ENCODE results near the gene PATE3.

PATE3 gene

GRCh38 chr11:125833016-125833415, 45.1 kb downstream of the PATE3 start, which contains the start of gene PATE4:
PATE4 (plus strand) TSS chr11:125833316; CDS start chr11:125833360, 44 bp downstream.
- no peak within 1 kb of the TSS for H3K27ac ChIP-seq
- no peak for TF ChIP-seq CTCF (IDR thresholded peaks at IDR 0.05)

GRCh38 chr11:125835748-125836147, 47.8 kb downstream of the PATE3 start:
- TF ChIP-seq CTCF (IDR thresholded peaks at IDR 0.05) (no peak), ZFX (IDR thresholded peaks at IDR 0.05; ENCODE audit: borderline replicate concordance) (no peak)
- no peak overlapping the region for H3K27ac ChIP-seq

All from 22Rv1 (cell line).